ENCODE results near the gene KIF20B.

The KIF20B gene, protein sequence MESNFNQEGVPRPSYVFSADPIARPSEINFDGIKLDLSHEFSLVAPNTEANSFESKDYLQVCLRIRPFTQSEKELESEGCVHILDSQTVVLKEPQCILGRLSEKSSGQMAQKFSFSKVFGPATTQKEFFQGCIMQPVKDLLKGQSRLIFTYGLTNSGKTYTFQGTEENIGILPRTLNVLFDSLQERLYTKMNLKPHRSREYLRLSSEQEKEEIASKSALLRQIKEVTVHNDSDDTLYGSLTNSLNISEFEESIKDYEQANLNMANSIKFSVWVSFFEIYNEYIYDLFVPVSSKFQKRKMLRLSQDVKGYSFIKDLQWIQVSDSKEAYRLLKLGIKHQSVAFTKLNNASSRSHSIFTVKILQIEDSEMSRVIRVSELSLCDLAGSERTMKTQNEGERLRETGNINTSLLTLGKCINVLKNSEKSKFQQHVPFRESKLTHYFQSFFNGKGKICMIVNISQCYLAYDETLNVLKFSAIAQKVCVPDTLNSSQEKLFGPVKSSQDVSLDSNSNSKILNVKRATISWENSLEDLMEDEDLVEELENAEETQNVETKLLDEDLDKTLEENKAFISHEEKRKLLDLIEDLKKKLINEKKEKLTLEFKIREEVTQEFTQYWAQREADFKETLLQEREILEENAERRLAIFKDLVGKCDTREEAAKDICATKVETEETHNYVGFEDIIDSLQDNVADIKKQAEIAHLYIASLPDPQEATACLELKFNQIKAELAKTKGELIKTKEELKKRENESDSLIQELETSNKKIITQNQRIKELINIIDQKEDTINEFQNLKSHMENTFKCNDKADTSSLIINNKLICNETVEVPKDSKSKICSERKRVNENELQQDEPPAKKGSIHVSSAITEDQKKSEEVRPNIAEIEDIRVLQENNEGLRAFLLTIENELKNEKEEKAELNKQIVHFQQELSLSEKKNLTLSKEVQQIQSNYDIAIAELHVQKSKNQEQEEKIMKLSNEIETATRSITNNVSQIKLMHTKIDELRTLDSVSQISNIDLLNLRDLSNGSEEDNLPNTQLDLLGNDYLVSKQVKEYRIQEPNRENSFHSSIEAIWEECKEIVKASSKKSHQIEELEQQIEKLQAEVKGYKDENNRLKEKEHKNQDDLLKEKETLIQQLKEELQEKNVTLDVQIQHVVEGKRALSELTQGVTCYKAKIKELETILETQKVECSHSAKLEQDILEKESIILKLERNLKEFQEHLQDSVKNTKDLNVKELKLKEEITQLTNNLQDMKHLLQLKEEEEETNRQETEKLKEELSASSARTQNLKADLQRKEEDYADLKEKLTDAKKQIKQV (N-terminal part only)

DNA sequence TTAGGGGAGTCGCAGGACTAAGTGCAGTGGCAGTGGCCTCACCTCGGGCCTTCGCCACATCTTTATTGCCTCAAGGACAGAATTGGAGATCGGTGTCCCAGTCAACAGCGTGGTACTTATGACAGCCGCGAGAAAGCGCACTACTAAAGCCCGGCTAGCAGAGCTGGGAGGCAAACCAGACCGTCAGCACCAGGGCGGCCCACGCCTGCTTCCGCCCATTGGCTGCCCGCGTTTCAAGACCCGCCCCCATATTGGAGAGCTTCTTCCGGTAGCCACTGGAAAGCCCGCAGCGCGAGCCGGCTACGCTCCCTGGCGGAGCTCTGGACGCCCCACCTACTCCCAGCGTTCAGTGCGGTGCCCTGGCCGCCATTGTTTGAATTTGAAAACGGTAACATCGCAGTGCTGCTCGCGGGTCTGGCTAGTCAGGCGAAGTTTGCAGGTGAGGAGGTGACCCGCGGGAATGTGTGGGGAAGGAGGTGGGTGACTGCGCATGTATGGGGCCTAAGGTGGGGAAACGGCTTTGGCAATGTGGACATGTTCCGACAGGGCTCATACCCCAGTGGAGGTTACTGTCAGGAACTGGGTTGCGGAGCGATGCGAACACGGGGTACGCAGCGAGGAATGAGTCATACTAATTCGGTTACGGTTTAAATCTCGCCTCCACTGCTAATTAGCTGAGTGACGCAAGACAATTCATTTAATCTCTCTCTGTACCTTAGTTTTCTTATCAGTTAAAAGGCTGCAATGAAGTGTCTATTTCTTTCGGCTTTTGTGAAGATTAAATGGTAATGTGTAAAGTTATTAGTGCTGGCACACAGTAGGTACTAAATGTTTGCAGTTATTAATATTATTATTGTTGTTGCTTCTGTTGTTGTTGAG is at the start of gene KIF20B:
TSS of gene KIF20B (plus strand) at position 349 of the 879 bp plus-strand sequence. CDS start 3,705 bp downstream, outside the sequence.
- DNase-seq = peak; percentile 96

DNA sequence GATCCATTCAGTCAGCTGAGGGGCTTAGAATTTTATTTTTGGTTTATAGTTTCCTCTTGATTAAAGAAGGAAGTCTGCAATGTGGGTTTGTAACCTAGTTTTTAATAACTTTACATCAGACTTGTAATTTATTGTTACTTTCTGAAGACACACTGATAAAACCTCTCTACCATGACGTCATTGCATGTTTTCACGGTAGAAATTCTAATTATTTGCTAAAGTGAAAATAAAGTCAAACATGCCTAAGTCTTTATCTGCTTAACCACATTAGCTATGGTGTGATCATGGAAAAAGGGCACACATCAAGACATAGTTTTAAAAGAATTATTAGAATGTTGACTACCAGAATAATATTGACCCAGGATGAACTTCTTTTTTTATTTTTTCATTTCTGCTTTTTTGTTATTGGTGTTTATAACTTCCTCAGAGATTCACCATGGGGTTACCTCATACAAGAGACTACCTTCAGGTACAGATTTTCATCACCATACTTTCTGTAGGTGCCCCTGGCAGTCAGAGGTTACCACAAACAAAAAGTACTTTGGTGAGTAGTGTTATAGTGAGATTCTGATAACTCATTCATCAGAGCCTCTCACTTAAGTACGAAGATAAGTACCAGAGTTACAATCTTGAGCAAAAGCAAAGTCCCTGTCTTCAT is 49.3 kb upstream of the KIF20B start:
- no peak for DNase-seq

DNA sequence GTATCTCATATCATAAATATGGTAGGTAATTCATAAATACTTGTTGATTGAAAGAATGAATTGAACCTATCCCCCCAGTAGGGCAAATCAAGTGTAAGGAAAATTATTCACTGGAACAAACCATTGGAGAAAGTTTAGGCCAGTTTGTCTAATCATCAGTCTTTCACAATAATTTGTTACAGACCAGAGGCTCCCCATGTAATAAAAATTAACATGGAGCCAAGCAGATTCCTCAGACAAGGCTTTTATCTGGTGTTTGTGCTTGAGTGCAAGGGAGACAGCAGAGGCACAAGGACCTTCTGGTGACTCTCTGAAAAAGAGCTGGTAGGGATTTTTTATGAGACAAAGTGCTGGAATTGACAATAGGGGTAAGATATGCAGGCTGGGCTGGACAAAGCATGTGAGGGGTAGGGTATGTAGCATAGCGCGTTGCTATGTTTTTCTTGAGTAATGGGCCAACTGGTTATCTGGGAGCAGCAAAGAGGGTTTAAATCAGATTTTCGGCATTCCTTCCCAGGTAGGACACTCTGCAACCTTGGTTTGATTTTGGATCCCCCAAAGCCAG is 48.5 kb upstream of the KIF20B start:
- DNase-seq = no peak

DNA sequence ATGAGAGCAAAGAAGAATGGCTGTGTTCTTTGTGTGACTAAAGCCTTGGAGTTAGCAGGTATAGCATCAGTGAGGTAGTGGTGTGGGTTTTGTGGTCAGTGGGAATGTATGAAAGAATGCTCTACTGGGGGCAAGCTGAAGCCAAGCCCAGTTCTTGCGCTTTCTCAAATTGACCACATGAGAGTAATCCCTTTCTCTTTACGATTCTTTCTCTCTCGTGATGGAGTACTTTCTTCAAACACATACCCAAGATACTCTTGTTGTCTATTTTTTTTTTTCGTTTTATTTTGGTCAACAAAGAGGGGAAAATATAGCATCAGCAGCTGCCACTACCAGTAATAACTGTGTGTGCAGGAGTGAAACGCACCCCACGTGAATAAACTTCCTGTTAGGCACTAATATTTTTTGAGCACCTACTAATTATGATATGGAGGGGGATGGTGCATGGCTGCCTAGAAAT is 48.0 kb upstream of the KIF20B start:
- no peak for DNase-seq

DNA sequence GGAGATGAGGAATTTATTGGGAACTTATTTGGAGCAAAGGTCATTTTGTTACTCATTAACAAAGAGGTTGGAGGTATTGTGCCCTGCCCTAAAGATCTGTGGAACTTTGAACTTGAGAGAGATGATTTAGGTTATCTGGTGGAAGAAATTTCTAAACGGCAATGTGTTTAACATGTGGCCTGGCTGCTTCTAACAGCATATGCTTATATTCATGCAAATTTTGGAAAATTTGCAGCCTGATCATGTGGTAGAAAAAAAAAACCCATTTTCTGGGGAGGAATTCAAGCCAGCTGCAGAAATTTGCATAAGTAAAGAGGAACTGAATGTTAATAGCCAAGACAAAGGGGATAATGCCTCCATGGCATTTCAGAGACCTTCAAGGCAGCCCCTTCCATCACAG is 45.7 kb upstream of the KIF20B start:
- no peak for DNase-seq

DNA sequence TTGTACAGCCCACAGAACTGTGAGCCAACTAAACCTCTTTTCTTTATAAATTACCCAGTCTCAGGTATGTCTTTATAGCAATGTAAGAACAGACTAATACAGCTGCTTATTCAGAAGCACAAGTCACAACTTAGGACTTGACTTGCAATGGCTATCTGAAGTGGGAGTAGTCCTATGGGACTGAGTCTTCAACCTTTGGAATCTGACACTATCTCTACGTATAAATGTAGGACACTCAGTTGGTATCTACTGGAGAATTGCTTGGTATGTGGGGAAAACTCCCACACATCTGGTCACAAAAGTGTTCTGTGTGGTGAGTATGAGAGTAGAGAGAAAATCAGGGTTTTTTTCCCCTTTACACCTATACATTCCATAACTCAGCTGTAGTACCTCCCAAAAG is 44.1 kb upstream of the KIF20B start:
- no peak for DNase-seq

DNA sequence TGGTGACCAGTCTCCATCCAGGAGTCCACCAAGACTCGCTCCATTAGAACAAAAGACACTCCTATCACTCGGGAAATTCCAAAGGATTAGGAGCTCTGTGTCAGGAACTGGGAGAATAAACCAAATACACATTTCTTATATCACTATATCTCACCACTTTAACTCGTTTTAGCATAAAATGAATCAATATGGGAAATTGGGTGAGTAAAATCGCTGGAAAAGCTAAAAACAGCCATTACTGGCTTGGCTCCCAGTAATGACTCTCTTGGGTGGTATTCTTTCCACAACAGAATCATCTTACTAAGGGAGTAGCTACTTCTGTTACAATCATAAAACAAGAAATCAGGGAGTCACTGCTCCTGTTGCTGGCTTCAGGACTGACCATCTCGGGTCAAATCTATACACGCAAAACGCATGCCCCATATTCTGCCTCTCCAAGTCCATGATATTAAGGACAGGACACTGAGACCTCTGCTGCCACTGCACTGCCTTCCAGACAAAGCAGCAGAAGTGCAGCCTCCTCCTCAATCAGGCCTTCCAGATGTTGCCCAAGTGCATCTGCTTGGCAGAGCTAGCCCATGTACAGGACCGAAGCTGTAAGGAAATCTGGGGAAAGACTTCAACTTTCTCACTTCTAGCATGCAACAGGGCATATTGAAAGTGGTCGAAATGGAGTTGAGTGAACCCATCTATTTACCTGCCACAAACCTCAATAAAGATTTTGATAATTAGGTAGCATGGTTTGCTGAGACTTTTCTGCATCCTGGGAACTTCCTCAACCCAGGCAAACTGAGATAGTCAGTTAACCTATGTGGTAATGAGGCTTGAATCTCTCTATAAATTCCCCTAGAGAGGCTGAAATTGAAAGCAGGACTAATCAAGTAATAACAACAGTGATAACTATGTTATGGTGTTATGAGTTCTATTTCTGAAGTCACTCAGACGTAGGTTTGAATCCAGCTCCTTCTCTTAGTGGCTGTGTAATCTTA is 42.0 kb upstream of the KIF20B start:
- no peak for DNase-seq

DNA sequence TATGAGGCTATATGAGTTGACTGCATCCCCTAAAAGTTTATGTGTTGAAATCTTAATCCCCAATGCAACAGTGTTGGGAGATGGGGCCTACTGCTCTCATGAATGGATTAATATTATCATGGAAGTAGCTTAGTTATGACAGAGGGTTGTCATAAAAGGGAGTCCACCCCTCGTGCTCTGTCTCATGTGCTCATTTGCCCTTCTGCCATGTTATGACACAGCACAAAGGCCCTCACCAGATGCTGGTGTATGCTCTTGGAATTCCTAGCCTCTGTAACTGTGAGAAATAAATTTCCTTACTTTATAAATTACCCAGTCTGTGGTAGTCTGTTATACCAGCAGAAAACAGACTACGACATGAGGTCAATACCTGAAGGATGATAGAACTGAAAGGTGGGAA is 38.8 kb upstream of the KIF20B start:
- no peak for DNase-seq

DNA sequence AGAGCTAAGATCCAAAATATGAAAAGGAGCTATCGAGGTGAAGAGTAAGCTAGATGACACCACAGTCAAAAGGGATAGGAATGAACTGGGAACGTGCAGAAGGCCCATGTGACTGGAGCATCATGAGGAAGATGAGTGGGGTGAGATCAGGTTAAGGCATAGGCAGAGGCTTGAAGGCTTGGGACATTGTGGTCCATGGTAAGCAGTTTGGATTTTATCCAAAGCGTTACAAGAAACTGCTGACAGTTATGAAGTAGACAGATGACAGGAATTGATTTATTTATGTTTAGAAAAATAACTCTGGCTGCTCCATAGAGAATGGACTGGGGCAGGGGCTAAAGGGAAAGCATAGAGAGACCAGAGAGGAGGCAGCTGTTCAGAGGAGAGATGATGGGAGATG is 38.2 kb upstream of the KIF20B start:
- DNase-seq = no peak

DNA sequence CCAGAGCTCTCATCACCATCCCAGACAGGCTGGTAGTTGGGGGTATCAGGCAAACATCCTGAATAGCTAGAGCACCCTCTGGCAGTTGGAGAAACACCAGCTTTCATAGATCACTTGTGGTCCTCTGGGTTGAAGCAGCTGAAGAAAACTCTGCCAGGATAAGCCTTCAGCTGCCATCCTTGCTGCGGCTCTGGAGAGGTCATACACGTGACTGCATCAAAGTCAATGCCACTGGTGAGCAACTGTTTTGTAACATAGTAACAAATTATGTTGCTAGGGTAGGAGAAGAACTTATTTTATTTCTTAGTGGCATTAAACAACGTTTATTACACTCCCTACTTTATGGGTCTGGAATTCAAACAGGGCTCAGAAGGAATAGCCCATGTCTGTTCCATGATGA is 37.2 kb upstream of the KIF20B start:
- DNase-seq = no peak

DNA sequence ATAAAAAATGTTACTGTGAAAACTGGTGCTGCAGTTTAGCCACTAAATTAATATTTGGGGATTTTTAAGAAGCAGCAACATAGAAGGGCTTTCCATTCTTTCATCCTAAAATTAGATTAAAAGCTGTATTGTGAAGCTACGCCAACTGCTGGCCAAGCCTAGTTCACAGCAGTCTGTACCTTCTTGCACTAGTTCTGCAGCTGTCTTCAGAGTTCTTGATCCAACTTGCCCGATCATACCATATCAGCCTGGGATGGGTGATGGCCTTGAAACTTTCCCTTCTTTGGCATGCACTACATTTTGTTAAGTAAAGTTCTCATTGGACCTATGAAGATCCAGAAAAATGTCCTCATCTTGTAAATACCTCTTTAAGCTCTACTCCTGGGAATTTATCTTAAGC is 36.1 kb upstream of the KIF20B start:
- DNase-seq = no peak

DNA sequence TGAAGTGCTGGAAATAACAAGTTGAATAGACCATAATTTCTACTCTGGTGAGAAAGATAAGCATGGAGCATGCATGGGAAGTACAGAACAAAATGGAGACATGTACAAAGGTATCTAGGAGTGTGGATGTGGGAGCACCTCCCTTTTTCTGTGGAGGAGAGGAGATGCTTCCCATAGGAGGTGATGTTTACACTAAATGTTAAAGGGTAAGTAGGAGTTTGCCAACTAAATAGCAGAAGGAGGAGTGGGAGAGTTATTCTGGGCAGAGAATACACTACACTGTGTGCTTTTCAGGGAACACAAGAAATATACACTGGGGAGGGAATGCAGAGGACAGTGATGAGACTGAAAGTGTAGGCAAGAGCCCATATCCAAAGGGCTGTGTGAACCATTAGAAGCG is 35.3 kb upstream of the KIF20B start:
- DNase-seq = no peak

DNA sequence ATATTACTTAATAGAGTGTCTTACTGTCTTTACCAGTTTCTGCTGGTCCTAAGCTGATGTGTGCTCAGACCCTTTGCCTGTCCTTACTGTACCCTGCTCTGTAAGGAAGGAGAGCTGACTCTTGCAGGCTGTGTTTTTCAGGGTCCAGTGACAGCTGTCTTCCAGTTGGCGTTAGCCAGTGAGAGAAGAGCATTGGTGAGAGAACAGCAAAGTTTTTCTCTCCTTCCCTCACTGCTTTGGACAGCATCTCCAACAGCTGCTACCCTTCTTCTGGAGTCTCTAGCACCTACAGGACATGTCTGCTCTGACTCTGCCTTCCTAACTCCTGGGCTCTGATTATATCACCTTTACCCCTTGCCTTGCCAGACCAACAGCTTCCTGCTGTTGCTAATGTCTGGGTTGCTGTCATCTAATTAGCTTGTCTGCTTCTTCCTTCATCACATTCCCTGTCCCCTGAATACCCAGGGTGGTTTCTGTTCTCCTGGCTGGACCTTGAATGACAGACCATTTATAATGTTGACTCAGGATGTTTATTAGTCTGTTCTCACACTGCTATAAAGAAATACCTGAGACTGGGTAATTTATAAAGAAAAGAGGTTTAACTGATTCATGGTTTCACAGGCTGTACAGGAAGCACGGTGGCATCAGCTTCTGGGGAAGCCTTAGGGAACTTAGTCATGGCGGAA is 32.9 kb upstream of the KIF20B start:
- DNase-seq = no peak

DNA sequence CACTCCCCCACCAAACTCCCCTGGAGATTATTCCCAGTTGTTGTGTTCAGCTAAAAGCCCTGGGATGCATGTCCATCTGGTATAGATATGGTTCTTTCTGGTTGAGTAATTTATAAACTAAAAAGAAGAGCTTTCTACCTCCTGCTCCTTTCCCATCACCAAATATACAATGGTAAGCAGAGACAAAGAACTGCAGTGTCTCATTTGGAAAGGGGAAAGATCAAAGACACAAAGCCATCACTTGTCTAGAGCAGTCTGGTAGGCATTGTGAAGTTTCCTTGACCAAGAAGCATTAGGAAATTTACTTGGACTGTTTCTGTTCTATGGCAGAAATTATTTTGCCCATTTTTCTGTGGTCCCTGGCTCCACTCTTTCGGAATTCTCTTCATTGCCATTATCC is 31.4 kb upstream of the KIF20B start:
- DNase-seq = no peak

DNA sequence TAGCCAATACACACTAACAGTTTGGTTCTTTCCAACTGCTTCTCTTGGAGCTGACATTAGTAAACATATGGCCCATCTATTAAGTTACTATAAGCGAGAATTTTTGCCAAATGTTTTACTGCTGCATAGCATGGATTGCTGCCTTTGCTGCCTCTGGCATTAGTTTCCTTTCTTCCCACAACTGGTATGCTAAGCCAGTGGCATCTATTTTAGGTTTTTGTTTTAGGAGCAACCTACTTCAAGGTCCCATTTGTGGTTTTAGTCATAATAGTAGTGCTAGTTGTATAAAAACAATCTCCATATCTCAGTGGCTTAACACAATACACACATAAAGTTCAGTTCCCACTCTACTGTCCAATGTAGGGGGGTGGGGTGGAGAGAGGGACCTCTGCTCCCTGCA is 30.5 kb upstream of the KIF20B start:
- DNase-seq = no peak

DNA sequence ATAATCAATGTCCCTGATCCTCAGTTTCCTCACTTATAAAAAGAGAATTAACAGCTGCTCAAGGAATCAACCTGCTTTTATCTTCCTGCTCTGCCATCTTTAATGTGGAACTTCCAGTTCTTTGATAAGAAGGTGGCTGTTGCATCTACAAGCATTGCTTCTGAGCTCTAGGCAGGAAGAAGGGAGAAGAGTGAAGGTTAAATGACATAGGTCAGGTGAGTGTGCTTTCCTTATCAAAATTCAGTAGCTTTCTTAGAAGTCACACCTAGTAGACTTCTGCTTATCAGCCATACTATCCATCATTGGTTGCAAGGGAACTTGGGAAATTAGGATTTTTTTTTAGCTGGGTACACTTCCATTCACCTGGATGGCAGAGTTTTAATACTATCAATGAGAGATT is 24.0 kb upstream of the KIF20B start:
- DNase-seq = no peak

DNA sequence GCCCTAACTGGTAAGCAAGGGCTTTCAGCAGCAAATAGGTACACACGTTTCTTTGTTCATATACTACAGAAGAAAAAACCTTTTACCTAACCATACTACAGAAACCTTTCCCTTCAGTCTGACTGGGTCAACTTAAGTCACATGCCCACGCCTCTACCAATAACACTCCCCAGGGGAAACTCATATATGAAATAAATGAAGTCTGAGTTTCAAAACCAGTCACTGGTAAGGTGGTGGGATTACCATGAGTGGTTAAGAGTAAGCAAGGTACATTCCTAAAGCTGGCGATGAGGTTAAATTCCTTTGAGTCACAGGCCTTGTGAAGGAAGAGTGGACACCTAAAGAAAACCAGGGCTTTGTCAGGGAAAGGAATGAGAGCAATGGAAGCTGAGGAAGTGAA is 21.4 kb upstream of the KIF20B start:
- DNase-seq = no peak

DNA sequence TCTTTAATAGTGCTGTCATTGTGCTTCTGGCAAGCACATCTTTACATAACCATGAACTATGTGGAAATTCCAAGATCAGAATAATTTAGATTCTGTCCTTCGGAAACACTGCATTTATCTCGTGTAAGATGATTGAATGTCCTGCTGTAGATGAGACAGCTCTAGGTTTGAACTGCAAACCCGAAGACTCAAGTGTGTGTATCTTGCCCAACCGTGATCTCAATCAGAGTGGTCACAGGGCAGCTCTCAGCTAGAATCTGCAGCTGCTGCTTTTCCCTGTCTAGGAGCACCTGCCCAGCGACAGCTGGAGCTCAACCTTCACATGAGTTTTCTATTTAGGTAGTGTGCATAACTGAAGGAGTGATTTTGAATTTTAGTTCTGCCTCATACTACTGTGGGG is 17.5 kb upstream of the KIF20B start:
- DNase-seq = no peak

DNA sequence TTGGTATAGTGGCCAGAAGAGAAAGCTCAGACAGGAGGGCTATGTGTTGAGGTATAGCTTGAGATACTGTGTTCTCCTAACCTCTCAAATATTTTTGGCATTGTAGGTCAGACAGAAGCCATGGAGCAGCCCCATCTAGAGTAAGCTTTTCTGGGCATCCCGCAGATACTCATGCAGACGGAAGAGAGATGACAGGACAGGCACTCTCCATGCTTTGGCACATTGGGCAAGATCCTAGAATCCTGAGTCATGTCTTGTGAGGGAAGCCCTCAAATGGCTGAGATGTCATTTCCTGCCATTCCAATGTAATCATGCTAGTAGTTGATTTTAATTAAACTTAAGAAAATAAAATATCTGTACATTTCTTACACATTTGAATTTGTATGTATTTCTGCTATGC is 16.8 kb upstream of the KIF20B start:
- DNase-seq = no peak
